Measurements from ENCODE around the gene MTMR10.

MTMR10 gene

GRCh38 chr15:30962079-30962478 lies 29.3 kb downstream of the MTMR10 start:
- FAIRE-seq (no peak), DNase-seq (ENCODE audit: insufficient read length, low spot score) (no peak)

GRCh38 chr15:30958219-30958618 lies 33.2 kb downstream of the MTMR10 start:
- FAIRE-seq: peak; percentile 23
- no peak for DNase-seq (ENCODE audit: insufficient read length, low spot score)

- DNase-seq (ENCODE audit: insufficient read length, low spot score) (no peak), FAIRE-seq (peak; percentile 4)
Observed at GRCh38 chr15:30956216-30957124, 35.0 kb downstream of the MTMR10 start.

- FAIRE-seq (no peak), DNase-seq (ENCODE audit: insufficient read length, low spot score) (no peak)
Observed at GRCh38 chr15:30954674-30955073, 36.8 kb downstream of the MTMR10 start.

GRCh38 chr15:30953731-30954378 lies 37.6 kb downstream of the MTMR10 start:
- DNase-seq (ENCODE audit: insufficient read length, low spot score) (no peak), FAIRE-seq (no peak)

GRCh38 chr15:30953183-30953582 lies 38.2 kb downstream of the MTMR10 start:
- FAIRE-seq: no peak
- DNase-seq (ENCODE audit: insufficient read length, low spot score): no peak

- FAIRE-seq (no peak), DNase-seq (ENCODE audit: insufficient read length, low spot score) (no peak)
Observed at GRCh38 chr15:30943654-30944335, 47.6 kb downstream of the MTMR10 start.

- FAIRE-seq (no peak), DNase-seq (ENCODE audit: insufficient read length, low spot score) (no peak)
Observed at GRCh38 chr15:30941520-30941919, 49.9 kb downstream of the MTMR10 start.

GRCh38 chr15:30940359-30940758 lies 51.1 kb downstream of the MTMR10 start:
- DNase-seq (ENCODE audit: insufficient read length, low spot score) (no peak), FAIRE-seq (no peak)

GRCh38 chr15:30939161-30939560 lies 52.3 kb downstream of the MTMR10 start:
- no peak for FAIRE-seq
- no peak for DNase-seq (ENCODE audit: insufficient read length, low spot score)

- DNase-seq (ENCODE audit: insufficient read length, low spot score) (no peak), FAIRE-seq (peak; percentile 8)
Observed at GRCh38 chr15:30933293-30933692, 58.1 kb downstream of the MTMR10 start.

GRCh38 chr15:30930422-30930821 lies 61.0 kb downstream of the MTMR10 start:
- FAIRE-seq (peak; percentile 8), DNase-seq (ENCODE audit: insufficient read length, low spot score) (no peak)

- FAIRE-seq (no peak), DNase-seq (ENCODE audit: insufficient read length, low spot score) (no peak)
Observed at GRCh38 chr15:30929982-30930381, 61.4 kb downstream of the MTMR10 start.

- no peak for DNase-seq (ENCODE audit: insufficient read length, low spot score)
- no peak for FAIRE-seq
Observed at GRCh38 chr15:30929064-30929669, 62.3 kb downstream of the MTMR10 start.

- FAIRE-seq (no peak), DNase-seq (ENCODE audit: insufficient read length, low spot score) (no peak)
Observed at GRCh38 chr15:30928076-30928475, 63.4 kb downstream of the MTMR10 start.

- FAIRE-seq: no peak
- no peak for DNase-seq (ENCODE audit: insufficient read length, low spot score)
Observed at GRCh38 chr15:30927148-30927761, 64.2 kb downstream of the MTMR10 start.

GRCh38 chr15:30926161-30926560 lies 65.3 kb downstream of the MTMR10 start:
- no peak for FAIRE-seq
- no peak for DNase-seq (ENCODE audit: insufficient read length, low spot score)

GRCh38 chr15:30925686-30926085 lies 65.7 kb downstream of the MTMR10 start:
- DNase-seq (ENCODE audit: insufficient read length, low spot score) (no peak), FAIRE-seq (no peak)

- DNase-seq (ENCODE audit: insufficient read length, low spot score): no peak
- FAIRE-seq: no peak
Observed at GRCh38 chr15:30924353-30924752, 67.1 kb downstream of the MTMR10 start.

GRCh38 chr15:30923429-30923828 lies 68.0 kb downstream of the MTMR10 start:
- no peak for DNase-seq (ENCODE audit: insufficient read length, low spot score)
- no peak for FAIRE-seq
